Ovary (tissue), 9 donors: ENCODE data around the gene APP. TPM values are rescaled to one million over a fixed set of nuclear protein-coding genes. Genes with fewer than 3 reads are reported as not detected.

Source experiments
- DNase-seq, 5 donors: peaks; one replicate each; pipeline ENCODE4 v3.0.0-alpha.2; 2019 to 2020
- H3K27ac ChIP-seq, 2 donors: fragments of 200-600 bp; one replicate each; pipeline versions ENCODE4 v1.5.1 to v1.8.0; 2019 to 2022
- H3K27me3 ChIP-seq: fragments of 200-600 bp; one replicate; pipeline ENCODE4 v1.8.0; 2022
- H3K36me3 ChIP-seq: fragments of 200-600 bp; sonication (generic); one replicate; pipeline ENCODE4 v1.5.1; 2019
- H3K4me1 ChIP-seq: one replicate; pipeline ENCODE4 v1.8.1; 2013; ENCODE audit warnings: mild to moderate bottlenecking, moderate library complexity; ENCODE audit not compliant: insufficient read depth
- H3K4me3 ChIP-seq: fragments of 200-600 bp; sonication (generic); one replicate; pipeline ENCODE4 v1.5.1; 2017
- H3K9me3 ChIP-seq, 2 donors: fragments of 200-600 bp in 1 of 2; sonication (generic) in 1 of 2; one replicate each; pipeline versions ENCODE4 v1.5.1 to v1.8.1; 2013 to 2019; ENCODE audit warnings: mild to moderate bottlenecking in 1 of 2, moderate library complexity in 1 of 2
- EP300 ChIP-seq: sonication (generic); formaldehyde crosslinking; IDR thresholded peaks from one replicate; pipeline ENCODE4 v1.6.1; 2017; ENCODE audit warnings: antibody characterized with exemption
- POLR2A ChIP-seq: fragments of 450-650 bp; IDR thresholded peaks from one replicate; pipeline ENCODE4 v1.6.1; 2017; ENCODE audit warnings: antibody characterized with exemption, mild to moderate bottlenecking, moderate library complexity
- WGBS, 3 donors: extraction: QIAGEN DNeasy Blood & Tissue Kit in 1 of 3; methylation state at CpG; one replicate each; pipeline versions ENCODE4 v1.1.5 to v1.1.7; 2013 to 2017; 5-methylcytosine and 5-hydroxymethylcytosine counted together
- intact Hi-C, 4 donors: fragments of 100-400 bp; cut with DNase I; formaldehyde crosslinking; loops; one replicate each; pipeline versions ENCODE4 v1.11.0 to v1.15.1; 2022 to 2023
- polyA plus RNA-seq, 2 donors: library from polyadenylated mRNA; stranded (reverse); fragments of 200-250 nt in 1 of 2; fragments of 350-450 nt in 1 of 2; fragmentation: Illumina TruSeq in 1 of 2; extraction: RNeasy Lipid Tissue Mini Kit (QIAGEN cat#74804) in 1 of 2; gene quantifications; one replicate each; pipeline ENCODE4 v1.2.3, GENCODE V29; 2013 to 2014
- total RNA-seq, 7 donors: library from RNA; depleted of rRNA in 2 of 7; stranded (reverse); fragments of >200 nt in 2 of 7; fragmentation: NEBNext Ultra II Directional in 3 of 7; extraction: Animal tissue kit (Norgen Biotek cat#: 25700) in 3 of 7; gene quantifications; one replicate each; pipeline versions ENCODE4 v1.1.0 to v1.2.4, GENCODE V29; 2016 to 2023
- TF ChIP-seq, protein P1 (sequence below), 3 donors: fragments of 450-650 bp in 2 of 3; fragments of 200-600 bp in 1 of 3; IDR thresholded peaks; one replicate each; pipeline versions ENCODE4 v1.5.1 to v1.8.0; 2016 to 2022; ENCODE audit warnings: antibody characterized with exemption in 3 of 3, mild to moderate bottlenecking in 1 of 3
- donor health status: DM: no; HTN: no; CAD: no; lungs with moderate emphysema.
- donor health status: DM: no; HTN: no; CAD: no.
- donor health status: Bipolar disorder and iron deficiency.
- donor health status: DM: yes; HTN: yes; CAD: no.
- donor health status: DM: no; HTN: no; CAD: no.
- donor health status: DM: yes; HTN: yes; CAD: no.

Gene APP
- total and polyA plus RNA-seq, 9 donors = 211 to 945 (median 364) TPM

- Histone ChIP-seq H3K9me3 (no peaks in the 10 kb centered on the region), H3K27me3 (no peaks in the 10 kb centered on the region)
- intact Hi-C loops = no loop called here
Observed at GRCh38 chr21:26001356-26001755, 169.2 kb downstream of the APP start.

DNA sequence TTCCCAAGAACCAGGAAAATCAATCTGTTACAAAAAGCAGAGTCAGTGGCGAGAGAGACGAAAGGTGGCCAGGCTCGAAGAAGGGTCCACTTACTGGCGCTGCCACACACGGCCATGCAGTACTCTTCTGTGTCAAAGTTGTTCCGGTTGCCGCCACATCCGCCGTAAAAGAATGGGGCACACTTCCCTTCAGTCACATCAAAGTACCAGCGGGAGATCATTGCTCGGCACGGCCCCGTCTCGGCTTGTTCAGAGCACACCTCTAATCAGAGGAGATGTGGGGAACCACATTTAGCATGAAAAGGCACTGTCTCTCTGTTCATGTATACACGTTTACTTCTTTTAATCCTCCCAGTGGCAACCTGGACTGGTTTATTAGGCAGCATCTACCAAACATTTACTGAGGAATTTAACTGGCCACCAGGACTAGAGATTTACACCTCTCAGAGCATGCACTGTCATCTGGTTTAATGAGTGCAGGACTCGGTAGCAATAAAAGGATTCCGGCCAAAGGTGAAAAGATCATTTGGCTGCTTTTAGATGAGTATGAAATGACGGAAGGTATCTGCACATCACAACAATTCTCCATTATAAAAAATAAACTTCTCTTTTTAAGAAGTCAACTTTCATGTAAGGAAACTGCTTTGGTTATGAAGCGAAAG, 170.5 kb downstream of the APP start:
- Histone ChIP-seq H3K27ac (no peak overlapping the region), H3K4me1 (no peaks in the 10 kb centered on the region), H3K9me3 (no peaks in the 10 kb centered on the region), H3K4me3 (no peak overlapping the region), H3K27me3 (no peaks in the 10 kb centered on the region), H3K36me3 (no peaks in the 10 kb centered on the region)
- intact Hi-C loops = no loop called here
- DNase-seq = no peak
- TF ChIP-seq, protein P1, sequence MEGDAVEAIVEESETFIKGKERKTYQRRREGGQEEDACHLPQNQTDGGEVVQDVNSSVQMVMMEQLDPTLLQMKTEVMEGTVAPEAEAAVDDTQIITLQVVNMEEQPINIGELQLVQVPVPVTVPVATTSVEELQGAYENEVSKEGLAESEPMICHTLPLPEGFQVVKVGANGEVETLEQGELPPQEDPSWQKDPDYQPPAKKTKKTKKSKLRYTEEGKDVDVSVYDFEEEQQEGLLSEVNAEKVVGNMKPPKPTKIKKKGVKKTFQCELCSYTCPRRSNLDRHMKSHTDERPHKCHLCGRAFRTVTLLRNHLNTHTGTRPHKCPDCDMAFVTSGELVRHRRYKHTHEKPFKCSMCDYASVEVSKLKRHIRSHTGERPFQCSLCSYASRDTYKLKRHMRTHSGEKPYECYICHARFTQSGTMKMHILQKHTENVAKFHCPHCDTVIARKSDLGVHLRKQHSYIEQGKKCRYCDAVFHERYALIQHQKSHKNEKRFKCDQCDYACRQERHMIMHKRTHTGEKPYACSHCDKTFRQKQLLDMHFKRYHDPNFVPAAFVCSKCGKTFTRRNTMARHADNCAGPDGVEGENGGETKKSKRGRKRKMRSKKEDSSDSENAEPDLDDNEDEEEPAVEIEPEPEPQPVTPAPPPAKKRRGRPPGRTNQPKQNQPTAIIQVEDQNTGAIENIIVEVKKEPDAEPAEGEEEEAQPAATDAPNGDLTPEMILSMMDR (IDR thresholded peaks at IDR 0.05) = no peak
- TF ChIP-seq POLR2A = no peak
- TF ChIP-seq EP300 = no peak
- WGBS, 3 donors = 84 to 87% (median 85%) methylated on average over 19 of the region's 19 CpGs

More at GRCh38 chr21:26001356-26001755, 169.2 kb downstream of the APP start:
- DNase-seq = no peak
- no peaks in the 10 kb centered on the region for H3K4me1 ChIP-seq
- no peak overlapping the region for H3K27ac ChIP-seq
- no peaks in the 10 kb centered on the region for H3K36me3 ChIP-seq
- H3K4me3 ChIP-seq = no peak overlapping the region
- WGBS, 3 donors = 96 to 98% (median 98%) methylated on average over 5 of the region's 5 CpGs
- TF ChIP-seq, protein P1 (IDR thresholded peaks at IDR 0.05) = no peak
- no peak for TF ChIP-seq EP300
- no peak for TF ChIP-seq POLR2A

DNA sequence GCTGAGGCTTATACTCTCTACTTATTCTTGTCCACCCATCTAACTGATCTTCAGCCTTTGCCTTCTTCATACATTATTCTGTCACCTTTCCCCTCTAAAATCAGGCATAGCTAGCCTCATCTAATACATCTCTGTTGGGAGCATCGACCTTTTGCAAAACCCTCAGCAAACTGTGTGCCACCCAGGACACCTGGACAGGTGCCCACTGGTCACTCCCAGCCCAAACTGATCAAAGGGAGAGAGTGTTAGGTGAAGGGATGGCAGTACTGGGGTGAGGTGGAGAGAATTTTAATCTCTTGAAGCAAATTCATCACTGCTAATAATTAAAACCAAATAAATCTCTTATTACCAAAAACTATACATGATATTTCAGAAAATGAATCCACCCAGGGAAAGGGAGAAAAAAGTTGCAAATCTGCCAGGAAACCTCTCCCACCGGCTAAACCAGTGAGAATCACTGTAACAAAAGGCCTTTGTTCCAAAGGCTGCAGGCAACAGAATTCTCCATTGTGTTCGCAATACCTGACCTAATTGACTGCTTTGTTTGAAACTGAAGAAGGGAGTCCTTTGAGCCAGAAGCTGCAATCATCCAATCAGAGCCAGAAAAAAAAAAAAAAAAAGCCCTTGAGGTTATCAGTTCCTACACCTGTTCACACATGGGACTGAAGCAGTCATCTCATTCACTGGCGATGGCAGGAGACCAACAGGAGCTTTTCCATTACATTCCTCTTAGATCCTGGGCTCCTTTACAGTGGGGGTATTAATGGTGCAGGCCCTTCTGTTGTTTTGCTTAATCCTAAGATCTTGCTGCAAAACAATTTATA, 172.6 kb downstream of the APP start:
- no peaks in the 10 kb centered on the region for H3K36me3 ChIP-seq

GRCh38 chr21:25995278-25995677, 175.3 kb downstream of the APP start:
- WGBS, 3 donors = 92 to 93% (median 93%) methylated on average over 9 of the region's 9 CpGs
- H3K4me3 ChIP-seq = no peak overlapping the region
- no peak for DNase-seq
- no peaks in the 10 kb centered on the region for H3K27me3 ChIP-seq
- H3K27ac ChIP-seq = no peak overlapping the region
- H3K9me3 ChIP-seq = no peaks in the 10 kb centered on the region
- intact Hi-C loops = no loop called here
- no peaks in the 10 kb centered on the region for H3K36me3 ChIP-seq
- TF ChIP-seq EP300 (no peak), POLR2A (no peak)
- TF ChIP-seq, protein P1 (IDR thresholded peaks at IDR 0.05) = no peak
- H3K4me1 ChIP-seq = no peaks in the 10 kb centered on the region

More for the DNA sequence above, 172.6 kb downstream of the APP start:
- intact Hi-C loops = no loop called here
- DNase-seq = no peak
- H3K9me3 ChIP-seq = no peaks in the 10 kb centered on the region
- WGBS, 3 donors = 84 to 90% (median 85%) methylated on average over 4 of the region's 4 CpGs
- TF ChIP-seq POLR2A (no peak), EP300 (no peak)
- TF ChIP-seq, protein P1 (IDR thresholded peaks at IDR 0.05) = no peak
- no peak overlapping the region for H3K27ac ChIP-seq
- no peaks in the 10 kb centered on the region for H3K4me1 ChIP-seq
- H3K27me3 ChIP-seq = no peaks in the 10 kb centered on the region
- H3K4me3 ChIP-seq = no peak overlapping the region
